GM21423 (cell line): ENCODE measurements around the gene ANO4.
"Not testable (repeated sequence)": the region's sequence is repeated elsewhere in the genome, so short reads cannot be mapped to it uniquely, and the experiment has no call there.

ENCODE experiments used
- ATAC-seq: cut with Tn5 transposase; IDR thresholded peaks from one replicate; pipeline ENCODE4 v1.9.1; 2021; ENCODE audit warnings: mild to moderate bottlenecking, moderate library complexity; ENCODE audit not compliant: unreplicated experiment

ANO4 gene

DNA sequence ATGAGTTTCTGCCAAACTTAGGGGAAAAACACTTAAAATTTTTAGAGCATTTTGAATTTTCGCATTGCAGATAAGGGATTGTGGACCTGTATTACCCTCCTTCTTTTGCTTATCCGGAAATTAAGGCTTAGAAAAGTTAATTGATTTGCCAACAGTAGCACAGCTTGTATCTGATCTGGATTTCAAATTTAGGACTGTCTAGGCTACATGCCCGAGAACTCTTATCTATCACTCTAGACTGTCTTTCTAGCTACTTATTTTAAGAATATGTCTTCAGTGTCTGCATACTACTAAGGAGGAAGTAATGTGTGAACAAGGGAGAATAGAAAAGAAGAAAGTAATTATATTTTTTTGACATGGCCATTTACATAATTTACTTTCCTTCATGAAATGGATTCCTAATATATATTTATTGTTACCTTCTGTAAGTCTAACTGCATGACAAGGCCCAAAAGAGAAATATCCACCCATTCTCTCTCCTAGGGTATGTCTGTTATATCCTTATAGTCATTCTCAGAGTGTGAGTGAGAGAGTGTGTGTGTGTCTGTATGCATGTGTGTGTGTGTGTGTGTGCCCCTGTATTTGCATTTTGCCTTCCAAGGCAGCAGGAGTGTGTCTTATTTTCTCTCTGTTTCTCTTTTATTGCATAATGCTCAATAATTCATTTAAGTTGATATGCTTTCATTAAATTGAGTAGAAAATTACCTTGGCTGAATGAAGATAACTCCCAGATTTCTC lies 283.4 kb downstream of the ANO4 start:
- ATAC-seq, result no peak

DNA sequence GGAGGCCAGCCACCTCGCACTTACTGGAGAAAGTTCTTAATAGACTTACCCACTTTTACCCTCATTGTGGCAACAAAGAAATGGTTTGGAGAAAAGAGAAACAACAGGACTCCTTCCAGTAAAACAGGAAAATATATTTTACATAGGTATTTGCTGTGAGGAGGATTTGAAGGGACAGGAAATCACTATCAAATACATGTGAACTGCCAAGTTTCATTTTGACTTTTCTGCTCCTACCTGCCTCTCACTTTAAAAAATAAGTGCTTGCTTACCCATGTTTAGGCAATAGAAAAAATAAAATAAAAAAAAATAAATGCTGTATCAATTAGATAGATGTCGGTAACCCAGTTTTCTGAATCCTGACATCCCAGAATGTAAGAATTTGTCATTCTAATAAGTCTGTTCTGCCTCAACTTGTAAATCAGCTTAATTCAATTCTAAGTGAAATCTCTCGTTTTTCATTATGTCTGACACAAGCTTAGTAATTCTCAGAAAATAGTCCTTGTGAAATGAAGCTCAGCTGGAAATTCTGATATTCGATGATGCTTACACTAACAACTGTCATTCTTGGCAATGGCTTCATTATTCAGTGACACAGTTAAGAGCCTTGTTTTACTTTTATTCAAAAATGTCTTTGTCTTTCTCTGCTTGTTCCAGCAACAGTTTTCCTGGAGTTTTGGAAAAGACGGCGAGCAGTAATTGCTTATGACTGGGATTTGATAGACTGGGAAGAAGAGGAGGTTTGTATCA lies 284.1 kb downstream of the ANO4 start:
- no peak for ATAC-seq

DNA sequence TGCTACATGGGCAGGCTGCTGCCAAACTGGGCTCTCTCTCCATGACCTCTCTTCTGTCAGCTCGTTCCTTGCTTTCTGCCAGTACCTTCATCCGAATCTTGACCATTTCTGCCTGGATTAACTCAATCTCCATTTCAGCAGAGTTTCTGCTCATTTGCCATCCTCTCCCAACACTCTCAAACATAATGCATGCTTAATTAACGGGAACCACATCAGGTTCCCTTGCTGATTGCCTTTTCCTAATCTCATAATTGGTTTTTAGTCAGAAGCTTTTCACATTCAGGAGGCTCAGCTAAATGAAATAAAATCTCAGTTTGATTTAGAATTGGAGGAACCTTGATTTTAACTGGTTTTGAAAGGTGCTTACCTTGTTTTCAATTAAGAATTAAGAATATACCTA lies 288.1 kb downstream of the ANO4 start:
- no peak for ATAC-seq

DNA sequence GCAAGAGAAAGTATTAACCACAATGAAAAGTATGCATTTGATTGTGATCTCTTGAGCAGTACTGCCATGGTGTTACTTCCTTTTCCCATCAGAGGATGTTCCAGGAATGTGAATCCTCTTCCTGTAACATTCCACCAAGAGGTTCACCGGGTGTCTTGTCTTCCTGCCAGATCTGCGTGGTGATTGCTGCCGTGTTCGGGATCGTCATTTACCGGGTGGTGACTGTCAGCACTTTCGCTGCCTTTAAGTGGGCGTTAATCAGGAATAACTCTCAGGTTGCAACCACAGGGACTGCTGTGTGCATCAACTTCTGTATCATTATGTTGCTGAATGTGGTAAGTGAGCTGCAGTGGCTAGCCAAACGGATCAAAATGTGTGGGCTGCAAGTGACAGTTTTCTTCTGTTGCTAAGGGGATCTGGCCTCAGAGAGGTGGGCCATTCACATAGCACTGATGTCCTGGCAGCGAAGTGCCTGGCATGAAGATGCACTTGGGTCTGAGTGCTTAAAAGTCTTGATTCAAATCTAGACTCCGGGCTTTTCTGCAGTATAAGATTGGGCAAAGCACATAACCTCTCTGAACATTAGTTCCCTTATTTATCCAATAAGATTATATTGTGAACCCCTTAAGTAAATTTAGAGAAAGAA lies 292.0 kb downstream of the ANO4 start:
- ATAC-seq, result no peak

DNA sequence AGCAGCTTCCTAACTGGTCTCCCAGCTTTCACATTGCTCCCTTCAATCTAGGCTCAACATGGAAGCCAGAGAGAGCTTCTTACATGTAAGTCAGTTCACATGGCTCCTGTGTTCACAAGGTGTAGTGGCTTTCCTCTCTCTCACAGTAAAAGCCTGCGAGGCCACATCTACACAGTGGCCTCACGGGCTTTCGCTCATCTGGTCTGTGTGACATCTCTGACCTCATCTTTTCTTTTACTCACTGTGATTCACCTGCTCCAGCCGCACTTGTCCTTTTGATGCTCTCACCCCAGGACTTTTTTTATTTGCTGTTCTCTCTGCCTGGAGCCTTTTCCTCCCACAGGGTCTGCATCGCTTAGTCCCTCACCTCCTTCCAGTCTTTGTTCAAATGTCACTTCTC lies 293.3 kb downstream of the ANO4 start:
- no peak for ATAC-seq

DNA sequence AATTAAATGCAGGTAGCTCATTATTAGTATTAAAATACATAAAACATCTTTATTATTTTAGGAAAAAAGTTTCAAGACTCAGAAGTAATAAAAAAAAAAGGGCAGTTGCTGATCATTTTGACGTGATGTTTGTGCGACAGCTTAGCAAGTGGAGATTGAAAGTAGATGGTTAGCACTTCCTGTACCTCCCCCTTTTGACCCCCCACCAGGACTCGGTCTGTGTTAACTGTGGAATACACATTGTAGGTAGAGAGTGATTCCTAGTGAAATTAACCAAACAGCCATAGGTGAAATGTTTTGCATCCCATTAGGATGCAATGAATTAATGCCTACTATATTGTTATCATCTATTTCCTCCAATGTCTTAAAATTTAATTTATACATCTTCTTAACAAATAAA lies 294.7 kb downstream of the ANO4 start:
- ATAC-seq, result no peak

DNA sequence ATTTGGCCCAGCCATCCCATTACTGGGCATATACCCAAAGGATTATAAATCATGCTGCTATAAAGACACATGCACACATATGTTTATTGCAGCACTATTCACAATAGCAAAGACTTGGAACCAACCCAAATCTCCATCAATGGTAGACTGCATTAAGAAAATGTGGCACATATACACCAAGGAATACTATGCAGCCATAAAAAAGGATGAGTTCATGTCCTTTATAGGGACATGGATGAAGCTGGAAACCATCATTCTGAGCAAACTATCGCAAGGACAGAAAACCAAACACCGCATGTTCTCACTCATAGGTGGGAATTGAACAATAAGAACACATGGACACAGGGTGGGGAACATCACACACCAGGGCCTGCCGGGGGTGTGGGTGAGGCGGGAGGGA lies 295.6 kb downstream of the ANO4 start:
- not testable (repeated sequence) for ATAC-seq

DNA sequence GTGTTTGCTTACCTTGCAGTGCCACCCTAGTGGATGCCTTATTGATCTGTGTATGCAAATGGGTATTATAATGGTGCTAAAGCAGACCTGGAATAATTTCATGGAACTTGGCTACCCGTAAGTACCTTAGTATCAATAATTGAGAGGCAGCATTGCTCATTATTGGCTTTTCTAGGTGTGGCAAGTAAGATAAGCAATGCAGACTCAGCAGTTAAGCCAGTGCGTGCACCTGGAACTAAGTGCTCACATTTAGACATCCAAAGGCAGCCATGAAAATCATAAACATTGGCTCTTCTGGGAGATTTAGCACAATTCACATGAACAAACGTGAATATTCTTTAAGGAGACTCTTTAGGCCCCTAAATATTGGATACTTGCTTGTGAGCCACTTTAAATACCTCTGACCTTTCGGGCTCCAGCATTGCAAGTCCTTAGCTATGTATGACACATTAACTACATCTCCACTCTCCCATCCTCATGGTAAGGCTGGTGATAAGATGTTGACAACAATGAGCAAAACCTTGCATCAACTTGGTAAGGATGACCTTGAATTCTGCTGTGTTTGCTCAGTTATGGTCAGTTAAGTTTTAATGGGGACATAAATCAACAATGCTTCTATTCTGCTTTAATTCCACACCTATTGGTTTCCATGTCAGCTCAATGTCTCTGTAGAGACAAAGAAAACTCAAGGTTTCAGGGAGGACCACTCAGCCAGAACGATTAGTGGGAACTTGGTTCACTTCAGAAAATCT lies 303.4 kb downstream of the ANO4 start:
- ATAC-seq, result no peak

DNA sequence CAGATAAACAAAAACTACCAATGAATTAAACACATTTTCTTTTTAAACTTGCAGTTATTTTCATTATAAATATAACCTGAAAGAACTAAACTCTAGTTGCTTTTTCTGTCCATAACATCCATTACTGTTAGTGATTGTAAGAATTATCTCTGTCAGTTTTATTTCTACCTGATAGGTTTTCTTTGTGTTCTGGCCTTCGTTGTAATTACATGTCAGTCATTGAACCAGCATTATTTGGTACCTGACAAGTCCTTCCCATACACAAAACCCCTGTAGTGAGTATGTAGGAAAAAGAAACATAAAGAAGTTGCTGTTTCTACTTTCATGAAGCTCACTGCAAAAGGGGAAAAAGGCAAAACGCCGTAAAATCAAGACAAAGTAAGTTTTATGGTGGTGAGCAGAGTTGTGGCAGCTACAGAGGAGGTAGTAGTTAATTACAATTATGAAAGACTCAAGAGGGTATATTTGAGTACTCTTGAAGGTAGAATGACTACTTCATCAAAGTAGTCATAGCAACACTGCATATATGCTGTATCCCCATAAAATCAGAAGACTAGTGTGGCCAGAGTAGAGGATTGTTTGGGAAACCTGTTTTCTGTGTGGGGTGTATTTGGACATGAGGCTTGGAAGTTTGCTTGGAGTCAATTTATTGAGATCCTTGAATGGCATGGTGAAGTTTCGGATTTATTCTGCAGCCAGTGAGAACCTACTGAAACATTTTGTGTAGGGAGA lies 312.6 kb downstream of the ANO4 start:
- ATAC-seq, result no peak

DNA sequence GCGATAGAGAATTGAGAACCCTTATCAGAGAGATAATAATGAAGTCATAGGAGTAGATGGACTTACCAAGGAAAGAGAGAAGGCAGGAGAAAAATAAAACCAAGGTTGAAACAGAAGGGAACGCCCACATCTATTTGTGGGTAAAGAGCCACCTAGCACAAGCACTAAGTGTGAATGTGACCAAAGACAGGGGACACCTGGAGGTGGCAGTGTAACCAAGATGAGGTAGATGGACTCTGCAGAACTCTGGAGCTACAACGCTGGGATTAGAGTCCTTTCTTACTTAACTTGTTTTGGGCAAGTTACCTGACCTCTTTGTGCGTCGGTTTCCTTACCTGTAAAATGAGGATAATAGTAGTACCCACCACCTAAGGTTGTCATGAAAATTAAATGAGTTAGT lies 313.6 kb downstream of the ANO4 start:
- no peak for ATAC-seq

DNA sequence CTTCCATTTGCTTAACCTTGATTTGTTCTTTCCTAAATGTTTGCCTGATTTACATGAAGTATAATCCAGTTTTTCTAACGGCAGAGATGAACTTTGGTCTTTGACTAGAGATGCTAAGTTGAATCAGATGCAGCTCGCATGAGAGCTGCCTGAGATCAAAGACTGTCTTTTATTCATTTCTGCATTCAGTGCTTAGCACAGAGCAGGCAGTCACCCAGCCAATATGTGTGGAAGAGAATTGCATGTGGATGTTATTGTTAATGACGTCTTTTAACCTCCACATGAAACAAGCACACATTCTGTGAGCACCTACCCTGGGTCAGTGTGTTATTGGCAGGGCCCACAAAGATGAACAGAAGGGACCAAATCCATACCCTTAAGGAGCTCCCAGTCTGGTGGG lies 316.3 kb downstream of the ANO4 start:
- no peak for ATAC-seq

DNA sequence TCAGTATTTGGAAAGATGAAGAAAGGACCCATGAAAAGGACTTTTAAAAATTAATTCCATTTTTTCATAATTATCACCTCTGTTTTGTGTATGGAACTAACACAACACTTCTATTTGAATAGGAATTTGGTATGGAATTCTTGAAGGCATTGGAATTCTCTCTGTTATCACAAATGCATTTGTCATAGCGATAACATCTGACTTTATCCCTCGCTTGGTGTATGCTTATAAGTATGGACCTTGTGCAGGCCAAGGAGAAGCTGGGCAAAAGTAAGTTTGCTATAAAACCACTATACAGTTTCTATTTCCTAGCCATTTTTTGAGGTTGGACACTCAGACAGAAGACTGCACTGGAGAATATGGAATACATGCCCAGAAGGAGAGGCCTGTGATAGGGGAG lies 316.9 kb downstream of the ANO4 start:
- ATAC-seq, result no peak

DNA sequence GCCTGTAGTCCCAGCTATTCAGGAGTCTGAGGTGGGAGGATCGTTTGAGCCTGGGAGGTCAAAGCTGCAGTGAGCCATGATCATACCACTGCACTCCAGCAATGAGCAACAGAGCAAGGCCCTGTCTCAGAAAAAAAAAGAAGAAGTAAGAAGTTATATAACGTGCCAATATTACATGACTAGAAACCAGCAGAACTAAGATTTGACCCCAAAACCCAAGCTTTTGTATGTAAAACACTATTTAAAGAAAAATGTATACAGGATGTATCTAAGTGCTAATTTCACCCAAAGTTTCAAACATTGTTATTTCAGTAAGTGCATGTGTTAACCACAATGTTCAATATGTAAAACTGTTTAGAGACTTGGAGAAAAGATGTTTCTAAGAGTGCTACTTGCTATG lies 320.8 kb downstream of the ANO4 start:
- ATAC-seq, result no peak

DNA sequence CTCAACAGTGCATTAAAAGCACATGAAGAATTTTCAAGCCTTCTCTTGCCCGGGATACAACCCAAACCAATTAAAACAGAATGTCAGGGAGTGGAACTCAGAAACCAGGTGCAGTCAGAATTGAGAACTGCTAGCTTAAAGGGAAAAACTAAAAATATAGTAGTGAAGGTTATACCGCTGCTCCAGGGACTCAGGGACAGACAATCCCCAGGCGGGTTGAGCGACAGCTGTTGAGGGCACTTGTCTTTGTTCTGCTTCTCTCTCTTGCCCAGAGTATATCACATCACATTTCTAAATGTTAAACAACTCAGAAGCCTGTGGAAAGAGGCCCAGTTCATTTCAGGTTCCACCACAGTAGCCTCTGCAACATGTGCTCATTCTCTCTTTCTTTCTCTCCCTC lies 322.3 kb downstream of the ANO4 start:
- no peak for ATAC-seq

DNA sequence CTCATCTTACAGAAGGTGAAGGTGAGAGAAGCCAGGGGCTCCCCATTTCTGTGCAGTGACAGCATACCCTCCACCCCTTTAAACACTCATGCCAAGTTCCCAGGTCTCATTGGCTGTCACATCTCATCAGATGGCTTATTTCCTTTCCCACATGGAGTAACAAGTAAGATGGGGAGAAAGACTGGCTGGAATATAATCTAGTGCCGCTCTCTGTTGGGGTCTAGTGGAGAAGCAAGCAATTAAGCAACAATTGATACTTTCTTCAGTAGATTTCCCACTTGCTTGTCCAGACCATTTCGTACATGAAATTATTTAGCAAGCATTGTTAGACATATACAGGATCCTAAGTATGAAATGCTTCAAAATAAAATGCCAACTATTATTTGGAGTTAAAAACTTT lies 323.3 kb downstream of the ANO4 start:
- ATAC-seq, result no peak

DNA sequence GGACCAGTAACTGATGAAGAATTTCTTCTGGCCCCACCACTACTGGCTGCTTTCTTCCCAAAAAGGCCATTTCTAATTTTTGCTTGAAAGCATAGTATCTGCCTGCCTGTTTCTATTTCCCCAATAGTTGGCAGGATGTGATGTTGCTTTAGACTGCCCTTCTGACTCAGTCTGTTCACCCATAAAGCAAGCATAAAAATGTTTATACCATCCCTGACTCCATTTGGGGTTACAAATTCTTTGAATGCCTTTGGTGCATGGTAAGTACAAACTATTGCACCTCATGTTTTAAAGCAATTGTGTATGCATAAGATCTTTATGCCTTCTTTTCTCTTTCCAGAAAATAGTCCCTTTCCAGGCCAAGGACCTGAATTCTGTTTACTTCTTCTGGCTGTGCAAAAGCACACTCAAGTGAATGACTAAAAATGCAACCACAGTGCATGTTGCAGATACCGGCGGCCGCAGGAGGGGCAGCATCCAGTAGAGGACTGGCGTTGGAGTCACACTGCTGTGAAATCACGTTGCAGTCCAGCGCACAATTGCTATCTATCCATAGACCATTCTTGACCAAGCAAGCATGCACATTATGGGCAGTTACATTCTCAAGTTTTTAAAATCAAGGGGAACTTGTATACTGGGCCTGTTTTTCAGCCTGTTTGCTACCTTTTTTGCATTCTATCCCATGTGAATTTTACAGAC lies 333.1 kb downstream of the ANO4 start:
- ATAC-seq, result no peak

DNA sequence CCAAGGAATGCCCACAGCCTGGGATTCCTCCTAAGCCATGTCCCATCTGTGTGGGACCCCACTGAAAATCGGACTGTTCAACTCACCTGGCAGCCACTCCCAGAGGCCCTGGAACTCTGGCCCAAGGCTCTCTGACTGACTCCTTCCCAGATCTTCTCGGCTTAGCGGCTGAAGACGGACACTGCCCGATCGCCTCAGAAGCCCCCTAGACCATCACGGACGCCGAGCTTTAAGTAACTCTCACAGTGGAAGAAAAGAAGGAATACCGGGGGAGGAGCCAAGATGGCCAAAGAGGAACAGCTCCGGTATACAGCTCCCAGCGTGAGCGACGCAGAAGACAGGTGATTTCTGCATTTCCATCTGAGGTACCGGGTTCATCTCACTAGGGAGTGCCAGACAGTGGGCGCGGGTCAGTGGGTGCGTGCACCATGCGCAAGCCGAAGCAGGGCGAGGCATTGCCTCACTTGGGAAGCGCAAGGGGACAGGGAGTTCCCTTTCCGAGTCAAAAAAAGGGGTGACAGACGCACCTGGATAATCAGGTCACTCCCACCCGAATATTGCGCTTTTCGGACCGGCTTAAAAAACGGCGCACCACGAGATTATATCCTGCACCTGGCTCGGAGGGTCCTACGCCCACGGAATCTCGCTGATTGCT lies 351.3 kb downstream of the ANO4 start:
- ATAC-seq, result not testable (repeated sequence)

DNA sequence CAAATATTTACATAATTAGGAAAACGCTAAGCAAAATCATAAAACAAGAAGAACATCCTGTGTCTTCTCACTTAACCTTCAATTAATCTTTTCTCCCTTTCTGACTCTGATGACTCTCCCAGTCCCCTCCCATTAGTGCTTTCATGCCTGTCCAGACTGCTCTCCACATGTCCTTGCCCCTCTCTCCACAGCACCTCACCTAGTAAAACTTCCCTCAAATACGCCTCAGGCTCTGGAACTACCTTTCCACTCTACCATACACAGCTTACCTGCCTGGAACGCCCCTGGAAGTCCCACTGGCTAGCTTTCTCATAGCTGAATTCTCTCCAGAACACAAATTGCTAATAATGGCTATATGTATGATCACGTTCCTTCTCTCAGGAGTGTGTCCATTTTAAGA lies 370.7 kb downstream of the ANO4 start:
- no peak for ATAC-seq

DNA sequence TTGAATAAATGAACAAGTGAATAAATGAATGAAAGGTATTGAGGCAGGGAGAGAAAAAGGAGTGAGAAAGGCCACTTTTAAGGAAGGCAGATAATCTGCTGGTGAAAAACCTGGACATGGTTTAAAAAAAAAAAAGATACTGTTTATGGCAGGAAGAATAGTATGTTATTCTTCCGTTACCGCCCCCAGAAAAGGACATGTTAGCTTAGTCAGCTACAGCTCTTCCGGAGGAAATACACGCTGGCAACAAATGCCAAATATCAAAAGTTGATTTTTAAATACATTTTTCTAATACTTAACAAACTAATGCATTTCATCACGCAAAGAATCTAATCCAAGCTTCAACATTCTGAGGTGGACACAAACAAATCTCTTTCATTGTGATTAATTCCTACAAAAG lies 372.3 kb downstream of the ANO4 start:
- no peak for ATAC-seq

DNA sequence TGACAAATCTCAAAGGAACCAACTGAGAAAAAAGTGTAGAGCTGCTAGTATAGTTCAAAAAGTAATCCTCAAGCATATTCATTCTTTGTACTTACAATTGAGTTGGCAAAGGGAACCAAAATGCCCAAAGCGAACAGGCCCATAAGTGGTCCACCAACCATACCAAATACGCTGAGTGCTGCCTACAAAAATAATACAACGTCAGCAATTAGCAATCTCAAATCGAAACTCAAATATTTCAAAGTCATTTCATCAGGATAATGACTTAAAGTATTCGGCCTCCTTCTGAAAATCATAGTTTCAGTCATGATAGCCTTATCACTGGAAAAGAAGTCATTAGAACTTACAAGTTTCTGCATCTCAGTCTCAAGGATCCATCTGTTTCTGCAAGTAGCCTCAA lies 373.4 kb downstream of the ANO4 start:
- ATAC-seq, result no peak
